ENCODE results near the gene NDP.
"Not testable (repeated sequence)": the region's sequence is repeated elsewhere in the genome, so short reads cannot be mapped to it uniquely, and the experiment has no call there.

The NDP gene

GRCh38 chrX:43969504-43970501 lies 3.4 kb downstream of the NDP start:
- no peak for DNase-seq

- DNase-seq = no peak
Measured at GRCh38 chrX:43968359-43968781, 4.8 kb downstream of the NDP start.

- no peak for DNase-seq
Measured at GRCh38 chrX:43964936-43965335, 8.3 kb downstream of the NDP start.

- DNase-seq = no peak
Measured at GRCh38 chrX:43963726-43964125, 9.5 kb downstream of the NDP start.

DNA sequence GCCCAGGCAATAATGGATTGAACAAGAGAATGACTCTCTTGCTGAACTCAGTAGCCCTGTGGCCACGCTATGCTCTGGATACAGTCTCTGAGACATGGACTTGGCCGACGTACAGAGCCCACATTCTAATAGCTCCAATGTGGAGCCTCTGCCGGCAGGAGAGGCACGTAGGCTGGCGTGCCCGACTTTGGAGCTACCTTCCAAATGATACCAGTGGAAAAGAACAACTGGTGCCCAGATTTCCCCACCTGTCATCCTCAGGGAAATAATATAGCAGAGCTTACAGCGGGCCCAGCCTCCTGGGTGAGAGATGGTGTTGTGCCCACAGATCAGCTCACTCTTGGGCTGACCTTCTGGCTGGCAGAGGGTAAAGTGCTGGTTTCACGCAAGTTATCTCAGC lies 10.6 kb downstream of the NDP start:
- no peak for DNase-seq

GRCh38 chrX:43961699-43962098 lies 11.5 kb downstream of the NDP start:
- no peak for DNase-seq

- peak; percentile 17 for DNase-seq
Measured at GRCh38 chrX:43958529-43958928, 14.7 kb downstream of the NDP start.

DNA sequence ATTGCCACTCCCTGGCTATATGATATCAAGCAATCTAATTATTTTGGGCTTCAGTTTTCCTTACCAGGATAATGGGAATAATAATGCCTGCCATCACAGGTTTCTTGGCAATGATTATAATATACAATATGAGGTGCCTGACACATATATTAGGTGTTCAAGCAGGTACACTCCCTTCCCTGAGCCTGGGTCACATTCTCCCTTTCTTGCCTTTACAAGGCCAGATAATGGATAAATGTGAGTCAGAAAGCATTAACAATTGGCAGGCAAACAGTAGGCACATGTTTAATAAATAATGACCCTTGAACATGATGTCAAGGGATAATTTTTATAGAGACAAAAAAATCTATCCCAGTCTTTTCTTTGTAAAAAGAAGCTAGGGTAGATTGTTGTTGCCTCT lies 17.2 kb downstream of the NDP start:
- DNase-seq = no peak

DNA sequence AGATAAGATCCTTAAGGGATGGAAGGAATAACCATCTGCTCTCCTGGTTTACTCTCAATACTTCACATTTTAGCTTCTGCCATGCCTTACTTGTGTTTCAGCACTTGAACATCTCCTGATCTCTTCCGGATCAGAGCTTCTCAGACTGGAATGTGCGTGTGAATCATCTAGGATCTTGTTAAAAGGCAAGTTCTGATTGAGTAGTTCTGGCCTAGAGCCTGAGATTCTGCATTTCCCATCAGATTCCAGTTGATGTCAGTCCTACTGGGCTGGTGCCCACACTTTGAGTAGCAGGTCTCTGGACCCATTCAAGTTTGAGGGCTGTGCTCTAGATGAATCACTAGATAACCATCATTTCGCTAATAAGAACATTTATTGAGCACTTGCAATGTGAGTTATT lies 20.0 kb downstream of the NDP start:
- DNase-seq = no peak

GRCh38 chrX:43949669-43950068 lies 23.5 kb downstream of the NDP start:
- no peak for DNase-seq

DNA sequence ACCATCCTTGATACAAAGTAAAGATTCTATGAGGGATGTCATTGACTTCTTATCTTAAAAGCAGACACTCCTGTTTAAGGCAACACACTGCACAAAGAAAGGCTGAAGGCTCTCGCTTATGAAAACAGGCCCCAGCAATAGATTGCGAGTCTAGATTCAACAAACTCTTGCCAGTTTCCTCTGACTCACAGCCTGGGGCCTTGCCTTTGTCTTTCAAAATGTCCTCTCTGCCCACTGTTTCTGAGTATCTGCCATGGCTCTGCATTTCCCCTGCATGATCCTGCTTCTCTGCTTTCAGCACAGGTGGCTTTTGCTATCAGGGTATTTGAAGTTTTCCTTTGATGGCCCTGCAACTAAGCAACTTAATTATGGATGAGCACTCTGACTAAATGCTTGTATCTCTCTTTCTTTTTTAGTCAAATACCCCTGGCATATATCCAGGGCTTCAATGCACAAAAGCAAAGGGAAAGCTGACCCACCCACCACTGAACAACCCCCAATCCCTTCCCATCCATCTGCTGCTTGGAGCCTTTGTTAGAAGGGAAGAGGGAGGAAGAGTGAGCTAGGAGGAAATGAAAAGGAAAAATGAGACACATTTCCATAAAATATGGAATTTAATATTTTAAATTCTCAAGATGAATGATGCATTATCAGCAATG lies 32.2 kb downstream of the NDP start:
- DNase-seq = no peak

- no peak for DNase-seq
Measured at GRCh38 chrX:43939187-43939926, 33.8 kb downstream of the NDP start.

- DNase-seq = not testable (repeated sequence)
Measured at GRCh38 chrX:43922032-43922431, 51.2 kb downstream of the NDP start.

DNA sequence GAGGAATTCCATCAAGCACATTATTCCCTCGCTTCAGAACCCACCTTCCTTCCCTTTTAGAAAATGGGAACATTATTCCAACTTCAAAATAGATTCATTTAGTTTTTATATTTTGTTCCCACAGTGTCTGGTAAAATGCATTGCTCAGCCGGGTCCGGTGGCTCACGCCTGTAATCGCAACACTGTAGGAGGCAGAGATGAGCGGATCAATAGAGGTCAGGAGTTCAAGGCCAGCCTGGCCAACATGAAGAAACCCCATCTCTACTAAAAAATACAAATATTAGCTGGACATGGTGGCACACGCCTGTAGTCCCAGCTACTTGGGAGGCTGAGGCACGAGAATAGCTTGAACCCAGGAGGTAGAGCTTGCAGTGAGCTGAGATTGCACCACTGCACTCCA lies 62.4 kb downstream of the NDP start:
- DNase-seq = not testable (repeated sequence)

DNA sequence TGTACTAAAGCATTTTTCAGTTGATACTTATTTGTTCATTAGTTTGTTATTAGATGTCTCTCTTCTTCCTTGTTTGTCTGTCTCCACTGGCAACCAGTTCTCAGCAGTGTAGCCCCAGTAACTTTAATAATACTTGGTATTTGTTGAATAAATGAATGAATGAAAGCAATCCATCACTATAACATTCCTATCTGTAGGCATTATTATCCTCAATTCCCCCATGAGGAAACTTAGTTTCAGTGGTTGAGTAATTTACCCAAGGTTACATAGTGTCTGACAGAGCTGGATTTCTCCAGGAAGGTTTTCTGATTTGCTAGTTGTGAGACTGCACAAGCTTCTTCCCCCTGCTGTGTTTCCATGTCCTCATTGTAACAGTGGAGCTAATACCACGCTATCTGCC lies 63.2 kb downstream of the NDP start:
- no peak for DNase-seq

GRCh38 chrX:43909141-43909540 lies 64.0 kb downstream of the NDP start:
- no peak for DNase-seq

- DNase-seq = no peak
Measured at GRCh38 chrX:43899878-43900815, 73.0 kb downstream of the NDP start.
